H1 (cell line): Measurements from ENCODE around the gene LINC00632. TPM values are rescaled to one million over a fixed set of nuclear protein-coding genes. Genes with fewer than 3 reads are reported as not detected.

Source experiments
- CTCF ChIA-PET: fragments of 300-600 bp; sonication (Branson Sonifier 250); formaldehyde crosslinking; loops from one replicate; lab custom pipeline; 2021; ENCODE audit not compliant: partially characterized antibody; lab: Charles Lee
- POLR2A ChIA-PET: fragments of 300-600 bp; sonication (Branson Sonifier 250); formaldehyde crosslinking; loops from one replicate; lab custom pipeline; 2021; ENCODE audit warnings: inconsistent platforms; ENCODE audit not compliant: partially characterized antibody; lab: Charles Lee
- DNase-seq, 2 experiments: peaks; one replicate each; pipeline versions ENCODE4 v3.0.0 to v3.0.0-alpha.2; 2010 to 2022; ENCODE audit warnings: low spot score in 2 of 2, low read depth in 1 of 2, mixed read lengths in 1 of 2
- FAIRE-seq: peaks from 2 replicates; lab custom pipeline; 2011; peaks lifted over from hg19 to GRCh38; lab: Jason Lieb, UNC
- H2AFZ ChIP-seq: 2 replicates; pipeline ENCODE4 v1.8.1; 2012; ENCODE audit warnings: low read length, inconsistent platforms
- H2AK5ac ChIP-seq: 2 replicates; pipeline ENCODE4 v1.6.1; 2013; ENCODE audit warnings: low read depth, low read length
- H2BK120ac ChIP-seq: replicated peaks from 2 replicates; pipeline ENCODE3; 2013; ENCODE audit warnings: low read depth, low read length, inconsistent platforms
- H2BK12ac ChIP-seq: 2 replicates; pipeline ENCODE4 v1.6.1; 2013; ENCODE audit warnings: low read depth, low read length
- H2BK15ac ChIP-seq: 2 replicates; pipeline ENCODE4 v1.6.1; 2013; ENCODE audit warnings: low read length
- H2BK20ac ChIP-seq: 2 replicates; pipeline ENCODE4 v1.6.1; 2013; ENCODE audit warnings: low read length
- H2BK5ac ChIP-seq: 2 replicates; pipeline ENCODE4 v1.6.1; 2013; ENCODE audit warnings: low read depth, low read length
- H3K14ac ChIP-seq: 2 replicates; pipeline ENCODE4 v1.6.1; 2013; ENCODE audit warnings: inconsistent platforms; ENCODE audit not compliant: insufficient read length
- H3K18ac ChIP-seq: 2 replicates; pipeline ENCODE4 v1.6.1; 2013; ENCODE audit warnings: low read length; ENCODE audit errors: extremely low read depth
- H3K23ac ChIP-seq: 2 replicates; pipeline ENCODE4 v1.6.1; 2013; ENCODE audit warnings: inconsistent platforms; ENCODE audit not compliant: insufficient read length
- H3K23me2 ChIP-seq: 2 replicates; pipeline ENCODE4 v1.6.1; 2013; ENCODE audit warnings: low read depth, low read length
- H3K27ac ChIP-seq: 2 replicates; pipeline ENCODE4 v1.6.1; 2011; ENCODE audit warnings: low read depth, low read length, inconsistent platforms
- H3K27me3 ChIP-seq, 4 experiments: replicated peaks in 1 of 4; 1 replicate in 1 of 4; 2 replicates in 3 of 4; pipeline versions ENCODE4 v1.6.1 to v1.8.1; 2011 to 2013; ENCODE audit warnings: low read length in 3 of 4, mild to moderate bottlenecking in 3 of 4, inconsistent platforms in 2 of 4, mixed read lengths in 2 of 4, moderate library complexity in 1 of 4; ENCODE audit not compliant: control insufficient read depth in 3 of 4, insufficient read depth in 3 of 4; ENCODE audit errors: extremely low read depth in 1 of 4
- H3K36me3 ChIP-seq, 4 experiments: 2 replicates each; pipeline versions ENCODE4 v1.6.1 to v1.8.1; 2011 to 2013; ENCODE audit warnings: mild to moderate bottlenecking in 4 of 4, low read length in 3 of 4, moderate library complexity in 2 of 4, control low read depth in 1 of 4, inconsistent platforms in 1 of 4; ENCODE audit not compliant: insufficient read depth in 4 of 4, control insufficient read depth in 2 of 4
- H3K4ac ChIP-seq: replicated peaks from 2 replicates; pipeline ENCODE3; 2013; ENCODE audit warnings: low read length, low read depth, mixed read lengths, inconsistent platforms; ENCODE audit not compliant: insufficient read length
- H3K4me1 ChIP-seq, 4 experiments: replicated peaks in 1 of 4; 1 replicate in 1 of 4; 2 replicates in 3 of 4; pipeline versions ENCODE4 v1.6.1 to v1.8.1; 2011 to 2013; ENCODE audit warnings: low read length in 3 of 4, inconsistent platforms in 2 of 4, mixed read lengths in 1 of 4; ENCODE audit not compliant: insufficient read depth in 4 of 4, control insufficient read depth in 3 of 4
- H3K4me2 ChIP-seq, 2 experiments: 2 replicates each; pipeline versions ENCODE4 v1.6.1 to v1.8.1; 2011 to 2013; ENCODE audit warnings: low read depth in 2 of 2, low read length in 2 of 2, control low read depth in 1 of 2, inconsistent platforms in 1 of 2, mild to moderate bottlenecking in 1 of 2; ENCODE audit not compliant: insufficient read depth in 1 of 2
- H3K4me3 ChIP-seq, 4 experiments: fragments of 200-600, 300-600 bp in 1 of 4; sonication (generic), shearing (Covaris generic), sonication (Bioruptor Twin) in 1 of 4; 2 replicates each; pipeline versions ENCODE4 v1.5.1 to v1.8.1; 2011 to 2016; ENCODE audit warnings: low read length in 4 of 4, low read depth in 3 of 4, control low read depth in 2 of 4, inconsistent platforms in 2 of 4, mild to moderate bottlenecking in 2 of 4, mixed read lengths in 1 of 4, moderate library complexity in 1 of 4; ENCODE audit not compliant: insufficient read depth in 2 of 4; ENCODE audit errors: extremely low read depth in 1 of 4
- H3K56ac ChIP-seq: replicated peaks from 2 replicates; pipeline ENCODE3; 2013; ENCODE audit warnings: low read depth, mild to moderate bottlenecking, mixed read lengths, low read length, inconsistent platforms; ENCODE audit not compliant: insufficient read length
- H3K79me1 ChIP-seq: 2 replicates; pipeline ENCODE4 v1.6.1; 2013; ENCODE audit warnings: low read depth, low read length, control low read depth
- H3K79me2 ChIP-seq, 2 experiments: 2 replicates each; pipeline versions ENCODE4 v1.6.1 to v1.8.1; 2012 to 2013; ENCODE audit warnings: low read length in 2 of 2, mild to moderate bottlenecking in 2 of 2, inconsistent platforms in 1 of 2; ENCODE audit not compliant: insufficient read depth in 2 of 2, control insufficient read depth in 1 of 2
- H3K9ac ChIP-seq, 4 experiments: replicated peaks in 1 of 4; 1 replicate in 1 of 4; 2 replicates in 3 of 4; pipeline versions ENCODE4 v1.6.1 to v1.8.1; 2011 to 2013; ENCODE audit warnings: low read depth in 3 of 4, low read length in 3 of 4, control low read depth in 2 of 4, mild to moderate bottlenecking in 2 of 4, moderate library complexity in 2 of 4, inconsistent platforms in 1 of 4; ENCODE audit errors: extremely low read depth in 1 of 4
- H3K9me3 ChIP-seq, 2 experiments: 2 replicates each; pipeline versions ENCODE4 v1.6.1 to v1.8.1; 2012 to 2013; ENCODE audit warnings: mild to moderate bottlenecking in 2 of 2, moderate library complexity in 2 of 2, control low read depth in 1 of 2, inconsistent platforms in 1 of 2, low read depth in 1 of 2, low read length in 1 of 2, mixed read lengths in 1 of 2; ENCODE audit not compliant: insufficient read depth in 2 of 2
- H4K20me1 ChIP-seq, 2 experiments: replicated peaks in 1 of 2; 2 replicates each; pipeline versions ENCODE3 to v1.8.1; 2011 to 2013; ENCODE audit warnings: inconsistent platforms in 2 of 2, low read length in 2 of 2, mild to moderate bottlenecking in 1 of 2; ENCODE audit not compliant: insufficient read depth in 2 of 2, control insufficient read depth in 1 of 2
- H4K5ac ChIP-seq: 2 replicates; pipeline ENCODE4 v1.6.1; 2013; ENCODE audit warnings: low read length, low read depth, mixed read lengths, inconsistent platforms; ENCODE audit not compliant: insufficient read length
- H4K8ac ChIP-seq: 2 replicates; pipeline ENCODE4 v1.8.0; 2013; ENCODE audit warnings: mild to moderate bottlenecking, moderate library complexity, low read length, inconsistent platforms; ENCODE audit not compliant: insufficient read depth; ENCODE audit errors: extremely low read depth
- H4K91ac ChIP-seq: replicated peaks from 2 replicates; pipeline ENCODE3; 2013; ENCODE audit warnings: low read length, mixed read lengths, inconsistent platforms; ENCODE audit not compliant: insufficient read length
- ASH2L ChIP-seq: fragments of 200-600, 300-600 bp; sonication (generic); IDR thresholded peaks from one replicate; pipeline ENCODE4 v1.7.1; 2017; ENCODE audit warnings: low read length
- ATF3 ChIP-seq: IDR thresholded peaks from 2 replicates; pipeline ENCODE4 v1.6.1; 2011; ENCODE audit warnings: low read depth, mild to moderate bottlenecking, low read length; ENCODE audit not compliant: insufficient read depth
- FOSL1 ChIP-seq: IDR thresholded peaks from 2 replicates; pipeline ENCODE4 v1.6.1; 2011; ENCODE audit warnings: mild to moderate bottlenecking, low read depth, low read length, moderate library complexity; ENCODE audit not compliant: insufficient read depth
- KDM4A ChIP-seq: IDR thresholded peaks from one replicate; pipeline ENCODE4 v1.7.1; 2012; ENCODE audit warnings: low read depth, mild to moderate bottlenecking, moderate library complexity, low read length, inconsistent platforms; ENCODE audit not compliant: severe bottlenecking
- POLR2A ChIP-seq, 2 experiments: IDR thresholded peaks; 1 replicate in 1 of 2; 2 replicates in 1 of 2; pipeline ENCODE4 v1.6.1; 2011; ENCODE audit warnings: low read depth in 2 of 2, low read length in 2 of 2, mild to moderate bottlenecking in 2 of 2; ENCODE audit errors: control extremely low read depth in 1 of 2
- POLR2AphosphoS5 ChIP-seq: IDR thresholded peaks from 2 replicates; pipeline ENCODE4 v1.6.1; 2011; ENCODE audit warnings: low read depth, low read length
- SIN3A ChIP-seq, 2 experiments: IDR thresholded peaks in 1 of 2; conservative IDR thresholded peaks in 1 of 2; 2 replicates each; pipeline ENCODE4 v1.6.1; 2011 to 2012; ENCODE audit warnings: low read length in 2 of 2, improper control_type of control experiment in 1 of 2, low read depth in 1 of 2, mild to moderate bottlenecking in 1 of 2
- TAF1 ChIP-seq: IDR thresholded peaks from 2 replicates; pipeline ENCODE4 v1.6.1; 2011; ENCODE audit warnings: mild to moderate bottlenecking, low read depth, low read length
- TBP ChIP-seq: IDR thresholded peaks from 2 replicates; pipeline ENCODE4 v1.6.1; 2011; ENCODE audit warnings: low read depth, low read length, improper control_type of control experiment
- WGBS, 2 experiments: shearing (Covaris generic) in 1 of 2; methylation state at CpG; one replicate each; pipeline versions ENCODE4 v1.1.6 to v1.1.7; 2013 to 2015; ENCODE audit warnings: low lambda C conversion rate in 2 of 2, mixed read lengths in 2 of 2, inconsistent platforms in 1 of 2, low coverage in 1 of 2, missing lambda C conversion rate in 1 of 2; ENCODE audit not compliant: insufficient replicate concordance in 2 of 2, insufficient coverage in 1 of 2, insufficient read length in 1 of 2; ENCODE audit errors: extremely low coverage in 1 of 2, missing lambda C conversion rate in 1 of 2; 5-methylcytosine and 5-hydroxymethylcytosine counted together
- polyA plus RNA-seq, 7 experiments: library from polyadenylated mRNA; depleted of rRNA in 3 of 7; stranded (reverse) in 5 of 7; unstranded in 2 of 7; fragments of >200 nt in 5 of 7; fragments of 200-250 nt in 2 of 7; gene quantifications; 1 replicate in 5 of 7; 2 replicates in 1 of 7; 4 replicates in 1 of 7; pipeline versions ENCODE4 v1.2.1 to v1.2.3, GENCODE V29; 2011 to 2013; ENCODE audit warnings: missing spikeins in 2 of 7, mixed read lengths in 2 of 7
- total RNA-seq: library from RNA; stranded (reverse); fragmentation: NEBNext Ultra II Directional; extraction: Animal tissue kit (Norgen Biotek cat#: 25700); gene quantifications from 2 replicates; pipeline ENCODE4 v1.2.1, GENCODE V29; 2021
- TF ChIP-seq, protein P1 (sequence below): IDR thresholded peaks from 2 replicates; pipeline ENCODE4 v1.6.1; 2012; ENCODE audit warnings: inconsistent platforms

LINC00632 gene
- total and polyA plus RNA-seq, 2 of the 8 experiments (the other 6 are each of a cell fraction or from before 2014, with no cell fraction given): 24.5 to 85.1 TPM

DNA sequence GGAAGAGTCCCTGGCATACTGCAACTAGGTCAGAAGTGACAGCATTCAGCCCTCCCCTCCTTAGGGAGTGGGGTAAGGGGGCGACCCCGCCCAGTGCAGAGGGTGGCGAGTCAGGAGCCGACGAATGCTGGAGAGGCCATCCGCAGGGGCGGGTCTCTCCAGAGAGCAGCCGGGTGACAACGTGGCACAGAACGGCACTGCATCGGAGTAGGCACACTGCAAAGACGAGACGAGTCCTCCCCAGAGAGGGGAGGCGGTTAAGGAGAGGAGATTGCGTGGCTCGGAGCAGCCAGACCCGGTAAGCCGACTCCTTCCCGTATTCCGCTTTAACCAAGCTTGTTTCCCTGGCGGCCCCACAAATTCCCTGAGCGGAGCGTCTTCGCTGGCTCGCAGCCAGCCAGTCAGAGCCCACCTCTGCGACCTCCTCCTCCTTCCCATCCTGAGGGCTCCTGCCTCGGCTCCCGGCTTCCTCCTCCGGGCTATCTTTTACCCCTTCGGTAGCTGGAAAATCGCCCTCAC is 54.9 kb downstream of the LINC00632 start:
- H2AFZ ChIP-seq: no peak overlapping the region; the same call in 1 of the 2 replicates
- H3K4me3 ChIP-seq: peak overlapping the region; percentile 54 to 79 (median 56)
- no peak overlapping the region for H4K5ac ChIP-seq
- no peak overlapping the region for H4K91ac ChIP-seq
- H3K4me1 ChIP-seq: peaks cover 0 to 2% (median 0%) of the 10 kb centered on the region in 4 experiments; a peak in 1 of 7 replicates
- no peaks in the 10 kb centered on the region for H3K36me3 ChIP-seq
- no peak overlapping the region for H3K27ac ChIP-seq
- H3K14ac ChIP-seq: no peak overlapping the region
- H3K23ac ChIP-seq: no peak overlapping the region
- H3K9me3 ChIP-seq: no peaks in the 10 kb centered on the region
- POLR2A ChIA-PET: interaction anchor here (1.6 kb wide), 1 partner anchor 52 kb away, joined by 4 read pairs; no protein-coding TSS in a partner anchor
- H3K18ac ChIP-seq: peak overlapping the region; percentile 24; the same call in 1 of the 2 replicates
- peak overlapping the region in 3 of 4 experiments; percentile 31 to 59 (median 45); a peak in 5 of 7 replicates for H3K9ac ChIP-seq
- no peaks in the 10 kb centered on the region for H3K79me1 ChIP-seq
- peak; percentile 25 to 64 for DNase-seq
- H3K79me2 ChIP-seq: no peaks in the 10 kb centered on the region; a peak in 2 of 4 replicates
- TF ChIP-seq TBP (peak; percentile 52; the same call in 1 of the 2 replicates), KDM4A (peak; percentile 35), FOSL1 (no peak), ASH2L (peak; percentile 45), POLR2A (IDR thresholded peaks at IDR 0.05; ENCODE audit: control extremely low read depth in 1 of 2, low read depth in 2 of 2, low read length in 2 of 2) (peak in 1 of 2 experiments; percentile 70; a peak in 2 of 3 replicates), SIN3A (conservative IDR thresholded peaks at IDR 0.05 in 1 of 2, IDR thresholded peaks at IDR 0.05 in 1 of 2; ENCODE audit: low read depth in 1 of 2, low read length in 2 of 2) (0 out of 4 replicates have a peak, but pooled peaks of 1 of the 2 experiments have one; percentile 22), TAF1 (peak; percentile 56; the same call in 1 of the 2 replicates), POLR2AphosphoS5 (peak; percentile 72), ATF3 (no peak)
- TF ChIP-seq, protein P1, sequence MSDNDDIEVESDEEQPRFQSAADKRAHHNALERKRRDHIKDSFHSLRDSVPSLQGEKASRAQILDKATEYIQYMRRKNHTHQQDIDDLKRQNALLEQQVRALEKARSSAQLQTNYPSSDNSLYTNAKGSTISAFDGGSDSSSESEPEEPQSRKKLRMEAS: peak; percentile 50
- TF ChIP-seq, all 59 proteins: peak for 8
- no peak overlapping the region for H3K4ac ChIP-seq
- no peak overlapping the region for H2BK120ac ChIP-seq
- CTCF ChIA-PET: interaction anchor here (0.8 to 1.9 kb wide), 2 partner anchors 12 to 225 kb away, joined by 3 to 6 read pairs; no protein-coding TSS in a partner anchor
- H2BK12ac ChIP-seq: no peak overlapping the region
- no peak overlapping the region for H2BK5ac ChIP-seq
- peak; percentile 39 for FAIRE-seq
- no peaks in the 10 kb centered on the region; the same call in 1 of the 2 replicates for H3K23me2 ChIP-seq
- H4K20me1 ChIP-seq: no peaks in the 10 kb centered on the region
- H4K8ac ChIP-seq: no peak overlapping the region; the same call in 1 of the 2 replicates
- no peak overlapping the region for H3K56ac ChIP-seq
- no peak overlapping the region for H2AK5ac ChIP-seq
- H3K4me2 ChIP-seq: peak overlapping the region; percentile 72 to 74
- 5% methylated on average over 18 of the region's 31 CpGs; no CpG with 5 or more reads in 1 of the 2 experiments for WGBS, 2 experiments
- H2BK15ac ChIP-seq: no peak overlapping the region
- H3K27me3 ChIP-seq: peaks cover 0 to 9% (median 2%) of the 10 kb centered on the region in 4 experiments; a peak in 3 of 7 replicates
- H2BK20ac ChIP-seq: no peak overlapping the region
